ENCODE data around the gene KIRREL1.

KIRREL1 gene

GRCh38 chr1:158002022-158002630, 8.7 kb downstream of the KIRREL1 start:
- no peak for TF ChIP-seq JUND (IDR thresholded peaks at IDR 0.05; ENCODE audit: low read depth)
- DNase-seq (ENCODE audit: low read depth in 1 of 2, low spot score in 1 of 2) = peak in 1 of 2 experiments; percentile 54
- in situ Hi-C loops (cut with HindIII; ENCODE audit: low pct_unique_long_range_greater_than_20kb, low sequenced_read_pairs) = no loop called here

GRCh38 chr1:158002631-158003405, 9.4 kb downstream of the KIRREL1 start:
- no peak for TF ChIP-seq JUND (IDR thresholded peaks at IDR 0.05; ENCODE audit: low read depth)
- in situ Hi-C loops (cut with HindIII; ENCODE audit: low pct_unique_long_range_greater_than_20kb, low sequenced_read_pairs) = no loop called here
- DNase-seq (ENCODE audit: low read depth in 1 of 2, low spot score in 1 of 2) = peak in 1 of 2 experiments; percentile 27

GRCh38 chr1:158003406-158003800, 10.0 kb downstream of the KIRREL1 start:
- DNase-seq (ENCODE audit: low read depth in 1 of 2, low spot score in 1 of 2) = no peak
- no peak for TF ChIP-seq JUND (IDR thresholded peaks at IDR 0.05; ENCODE audit: low read depth)
- in situ Hi-C loops (cut with HindIII; ENCODE audit: low pct_unique_long_range_greater_than_20kb, low sequenced_read_pairs) = no loop called here

- TF ChIP-seq JUND (IDR thresholded peaks at IDR 0.05; ENCODE audit: low read depth) = no peak
- no peak for DNase-seq (ENCODE audit: low read depth in 1 of 2, low spot score in 1 of 2)
- in situ Hi-C loops (cut with HindIII; ENCODE audit: low pct_unique_long_range_greater_than_20kb, low sequenced_read_pairs) = no loop called here
Observed at GRCh38 chr1:158005224-158005623, 11.8 kb downstream of the KIRREL1 start.

- no peak for DNase-seq (ENCODE audit: low read depth in 1 of 2, low spot score in 1 of 2)
- in situ Hi-C loops (cut with HindIII; ENCODE audit: low pct_unique_long_range_greater_than_20kb, low sequenced_read_pairs) = no loop called here
- no peak for TF ChIP-seq JUND (IDR thresholded peaks at IDR 0.05; ENCODE audit: low read depth)
Observed at GRCh38 chr1:158007180-158007579, 13.7 kb downstream of the KIRREL1 start.

GRCh38 chr1:158007667-158008386, 14.4 kb downstream of the KIRREL1 start:
- no peak for TF ChIP-seq JUND (IDR thresholded peaks at IDR 0.05; ENCODE audit: low read depth)
- no peak for DNase-seq (ENCODE audit: low read depth in 1 of 2, low spot score in 1 of 2)
- in situ Hi-C loops (cut with HindIII; ENCODE audit: low pct_unique_long_range_greater_than_20kb, low sequenced_read_pairs) = no loop called here

- DNase-seq (ENCODE audit: low read depth in 1 of 2, low spot score in 1 of 2) = no peak
- in situ Hi-C loops (cut with HindIII; ENCODE audit: low pct_unique_long_range_greater_than_20kb, low sequenced_read_pairs) = no loop called here
Observed at GRCh38 chr1:158008630-158009029, 15.2 kb downstream of the KIRREL1 start.

GRCh38 chr1:158011714-158012113, 18.3 kb downstream of the KIRREL1 start:
- TF ChIP-seq JUND (IDR thresholded peaks at IDR 0.05; ENCODE audit: low read depth) = no peak
- in situ Hi-C loops (cut with HindIII; ENCODE audit: low pct_unique_long_range_greater_than_20kb, low sequenced_read_pairs) = no loop called here
- no peak for DNase-seq (ENCODE audit: low read depth in 1 of 2, low spot score in 1 of 2)

More at GRCh38 chr1:158008630-158009029, 15.2 kb downstream of the KIRREL1 start:
- no peak for TF ChIP-seq JUND (IDR thresholded peaks at IDR 0.05; ENCODE audit: low read depth)

GRCh38 chr1:158013840-158014730, 20.6 kb downstream of the KIRREL1 start:
- in situ Hi-C loops (cut with HindIII; ENCODE audit: low pct_unique_long_range_greater_than_20kb, low sequenced_read_pairs) = no loop called here
- no peak for TF ChIP-seq JUND (IDR thresholded peaks at IDR 0.05; ENCODE audit: low read depth)
- DNase-seq (ENCODE audit: low read depth in 1 of 2, low spot score in 1 of 2) = no peak

GRCh38 chr1:158014731-158015320, 21.4 kb downstream of the KIRREL1 start:
- in situ Hi-C loops (cut with HindIII; ENCODE audit: low pct_unique_long_range_greater_than_20kb, low sequenced_read_pairs) = no loop called here
- no peak for TF ChIP-seq JUND (IDR thresholded peaks at IDR 0.05; ENCODE audit: low read depth)
- no peak for DNase-seq (ENCODE audit: low read depth in 1 of 2, low spot score in 1 of 2)

- peak in 1 of 2 experiments; percentile 65 for DNase-seq (ENCODE audit: low read depth in 1 of 2, low spot score in 1 of 2)
- no peak for TF ChIP-seq JUND (IDR thresholded peaks at IDR 0.05; ENCODE audit: low read depth)
- in situ Hi-C loops (cut with HindIII; ENCODE audit: low pct_unique_long_range_greater_than_20kb, low sequenced_read_pairs) = no loop called here
Observed at GRCh38 chr1:158016651-158017335, 23.3 kb downstream of the KIRREL1 start.

Measured in T47D (cell line).